ENCODE results near the gene NME3.

Gene NME3

GRCh38 chr16:1818204-1818872 is 47.0 kb upstream of the NME3 start:
- H3K27me3 Mint-ChIP-seq (ENCODE audit: low read depth, poor library complexity): no peaks in the 10 kb centered on the region
- no peak overlapping the region for H3K4me3 Mint-ChIP-seq
- no peak overlapping the region for H3K27ac Mint-ChIP-seq
- no peak for TF ChIP-seq CTCF (IDR thresholded peaks at IDR 0.05)
- H3K9me3 Mint-ChIP-seq: no peaks in the 10 kb centered on the region
- H3K36me3 Mint-ChIP-seq (ENCODE audit: low read depth): peaks cover 21% of the 10 kb centered on the region
- no peak for DNase-seq
- H3K4me1 Mint-ChIP-seq: no peaks in the 10 kb centered on the region

- Mint-ChIP-seq H3K27ac (no peak overlapping the region), H3K36me3 (ENCODE audit: low read depth) (peaks cover 26% of the 10 kb centered on the region)
- no peak for TF ChIP-seq CTCF (IDR thresholded peaks at IDR 0.05)
Measured at GRCh38 chr16:1817716-1818115, 46.4 kb upstream of the NME3 start.

GRCh38 chr16:1817276-1817589 is 45.9 kb upstream of the NME3 start:
- no peaks in the 10 kb centered on the region for H3K4me1 Mint-ChIP-seq
- H3K27ac Mint-ChIP-seq: peak overlapping the region; percentile 51
- no peaks in the 10 kb centered on the region for H3K9me3 Mint-ChIP-seq
- peaks cover 26% of the 10 kb centered on the region for H3K36me3 Mint-ChIP-seq (ENCODE audit: low read depth)
- DNase-seq: no peak
- H3K4me3 Mint-ChIP-seq: no peak overlapping the region
- no peak for TF ChIP-seq CTCF (IDR thresholded peaks at IDR 0.05)
- H3K27me3 Mint-ChIP-seq (ENCODE audit: low read depth, poor library complexity): no peaks in the 10 kb centered on the region

More at GRCh38 chr16:1817716-1818115, 46.4 kb upstream of the NME3 start:
- Mint-ChIP-seq H3K4me3 (no peak overlapping the region), H3K9me3 (no peaks in the 10 kb centered on the region), H3K27me3 (ENCODE audit: low read depth, poor library complexity) (no peaks in the 10 kb centered on the region), H3K4me1 (no peaks in the 10 kb centered on the region)
- no peak for DNase-seq

- TF ChIP-seq CTCF (IDR thresholded peaks at IDR 0.05): no peak
- Mint-ChIP-seq H3K27me3 (ENCODE audit: low read depth, poor library complexity) (no peaks in the 10 kb centered on the region), H3K4me1 (no peaks in the 10 kb centered on the region), H3K4me3 (no peak overlapping the region), H3K27ac (no peak overlapping the region), H3K9me3 (no peaks in the 10 kb centered on the region), H3K36me3 (ENCODE audit: low read depth) (peaks cover 26% of the 10 kb centered on the region)
- no peak for DNase-seq
Measured at GRCh38 chr16:1816396-1817275, 45.3 kb upstream of the NME3 start.

- Mint-ChIP-seq H3K4me3 (no peak overlapping the region), H3K36me3 (ENCODE audit: low read depth) (peaks cover 26% of the 10 kb centered on the region), H3K9me3 (no peaks in the 10 kb centered on the region), H3K4me1 (no peaks in the 10 kb centered on the region), H3K27ac (no peak overlapping the region), H3K27me3 (ENCODE audit: low read depth, poor library complexity) (no peaks in the 10 kb centered on the region)
- no peak for TF ChIP-seq CTCF (IDR thresholded peaks at IDR 0.05)
- no peak for DNase-seq
Measured at GRCh38 chr16:1815461-1815860, 44.1 kb upstream of the NME3 start.

Data from nephron progenitor cell (in vitro differentiated cells).